Activated CD8-positive, alpha-beta memory T cell treated with anti-CD3 and anti-CD28 coated beads for 36 hours (primary cell): ENCODE results near the gene PAPOLG. TPM values are rescaled to one million over a fixed set of nuclear protein-coding genes. Genes with fewer than 3 reads are reported as not detected.

Source experiments
- CTCF ChIA-PET: fragments of 350-600 bp; sonication (Branson Sonifier 250); formaldehyde crosslinking; loops from one replicate; lab custom pipeline; 2021; ENCODE audit warnings: antibody characterized with exemption; lab: Charles Lee
- POLR2A ChIA-PET: fragments of 350-600 bp; sonication (Branson Sonifier 250); formaldehyde crosslinking; loops from one replicate; lab custom pipeline; 2021; ENCODE audit warnings: antibody characterized with exemption; lab: Charles Lee
- total RNA-seq, 2 experiments: library from RNA; stranded (reverse); gene quantifications; one replicate each; pipeline ENCODE4 v1.2.3, GENCODE V29; 2021

The PAPOLG gene
- total RNA-seq, 2 experiments from 2014 or later: 13.9 to 15.6 TPM

DNA sequence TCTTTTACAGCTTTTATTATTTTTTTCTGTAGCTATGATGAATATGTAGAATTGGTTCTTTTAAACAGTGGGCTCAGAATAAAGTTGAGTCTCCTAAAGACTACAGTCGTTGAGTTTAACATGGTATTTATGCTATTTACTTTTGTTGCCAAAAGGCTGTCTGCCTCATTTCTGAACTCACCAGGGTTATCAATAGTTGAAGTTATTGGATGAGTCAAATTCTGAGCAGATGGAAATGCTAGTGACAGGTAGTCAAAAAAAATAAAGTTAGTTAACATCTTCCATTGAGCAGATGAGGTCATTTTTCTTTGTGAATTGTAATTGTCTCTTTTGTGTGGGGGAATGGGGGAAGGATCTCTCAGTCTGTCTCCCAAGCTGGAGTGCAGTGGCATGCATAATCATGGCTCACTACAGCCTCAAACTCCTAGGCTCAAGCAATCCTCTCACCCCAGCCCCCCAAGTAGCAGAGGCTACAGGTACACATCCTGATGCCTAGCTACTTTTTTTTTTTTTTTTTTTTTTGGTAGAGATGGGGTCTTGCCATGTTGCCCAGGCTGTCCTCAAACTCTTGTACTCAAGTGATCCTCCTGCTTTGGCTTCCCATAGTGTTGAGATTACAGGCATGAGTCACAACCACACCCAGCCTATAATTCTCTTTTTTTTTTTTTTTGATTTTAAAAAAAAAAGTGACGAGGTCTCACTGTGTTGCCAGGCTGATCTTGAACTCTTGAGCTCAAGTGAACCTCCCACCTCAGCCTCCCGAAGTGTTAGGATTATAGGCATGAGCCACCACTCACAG lies 8.9 kb downstream of the PAPOLG start:
- POLR2A ChIA-PET: no interaction called here

GRCh38 chr2:60766283-60766682 lies 10.2 kb downstream of the PAPOLG start:
- POLR2A ChIA-PET: no interaction called here

More for the DNA sequence above, 8.9 kb downstream of the PAPOLG start:
- CTCF ChIA-PET: interaction anchor here (0.7 kb wide), 1 partner anchor 235 kb away, joined by 4 read pairs; no protein-coding TSS in a partner anchor

GRCh38 chr2:60771508-60771907 lies 15.4 kb downstream of the PAPOLG start:
- ChIA-PET POLR2A (no interaction called here), CTCF (no interaction called here)

More at GRCh38 chr2:60766283-60766682, 10.2 kb downstream of the PAPOLG start:
- CTCF ChIA-PET: no interaction called here

- CTCF ChIA-PET: no interaction called here
- POLR2A ChIA-PET: no interaction called here
Measured at GRCh38 chr2:60775048-60775639, 19.1 kb downstream of the PAPOLG start.

DNA sequence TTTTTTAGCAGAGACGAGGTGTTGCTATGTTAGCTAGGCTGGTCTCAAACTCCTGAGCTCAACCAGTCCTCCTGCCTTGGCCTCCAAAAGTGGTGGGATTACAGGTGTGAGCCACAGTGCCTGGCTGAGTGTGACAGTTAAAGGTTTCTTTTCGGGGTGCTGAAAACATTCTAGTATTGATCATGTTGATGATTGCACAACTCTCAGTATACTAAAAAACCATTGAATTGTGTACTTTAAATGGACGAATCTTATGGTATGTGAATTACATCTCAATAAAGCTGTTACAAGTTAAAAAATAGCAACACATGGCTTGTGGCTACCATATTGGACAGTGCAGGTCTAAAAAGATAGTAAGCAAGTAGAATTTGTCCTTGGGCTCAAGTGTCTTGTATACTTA lies 22.3 kb downstream of the PAPOLG start:
- CTCF ChIA-PET: no interaction called here
- POLR2A ChIA-PET: no interaction called here

DNA sequence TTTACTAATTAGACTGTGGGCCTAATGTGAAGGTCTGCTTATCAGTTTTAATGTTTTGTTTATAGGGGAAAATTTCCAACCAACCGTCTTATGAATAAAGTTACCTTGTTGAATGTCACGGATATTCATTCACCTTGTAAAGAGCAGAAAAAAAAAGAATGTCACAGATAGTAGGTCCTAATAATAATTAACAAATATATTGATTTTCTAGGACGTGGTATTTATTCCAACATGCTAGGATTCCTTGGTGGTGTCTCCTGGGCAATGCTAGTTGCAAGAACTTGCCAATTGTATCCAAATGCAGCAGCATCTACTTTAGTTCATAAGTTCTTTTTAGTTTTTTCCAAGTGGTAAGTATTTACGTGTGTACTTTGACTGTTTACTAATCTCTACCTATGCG lies 23.4 kb downstream of the PAPOLG start:
- ChIA-PET POLR2A (no interaction called here), CTCF (no interaction called here)

DNA sequence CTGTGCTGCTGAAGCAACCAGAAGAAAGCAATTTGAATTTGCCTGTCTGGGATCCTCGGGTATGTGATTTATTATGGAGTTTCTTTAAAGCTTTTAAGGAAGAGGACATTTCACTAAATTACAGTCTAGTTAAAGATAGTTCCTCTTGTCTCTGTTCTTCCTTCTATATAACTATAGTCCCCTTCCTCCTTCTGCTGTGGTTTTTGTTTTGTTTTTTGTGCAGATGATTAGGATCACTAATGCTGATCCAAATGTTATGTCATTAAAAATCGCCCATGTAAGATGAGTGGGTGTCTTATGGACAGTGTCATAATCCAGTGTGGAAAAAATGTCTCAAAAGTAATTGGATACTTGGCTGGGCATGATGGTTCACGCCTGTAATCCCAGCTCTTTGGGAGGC lies 24.7 kb downstream of the PAPOLG start:
- ChIA-PET POLR2A (interaction anchor here (0.6 kb wide), 1 partner anchor 12 kb away, joined by 5 read pairs; no protein-coding TSS in a partner anchor), CTCF (no interaction called here)

- CTCF ChIA-PET: interaction anchor here (1.0 kb wide), 1 partner anchor 93 kb away, joined by 3 read pairs; no protein-coding TSS in a partner anchor
- POLR2A ChIA-PET: interaction anchor here (0.6 to 0.7 kb wide), 3 partner anchors 10 to 171 kb away, joined by 5 to 12 read pairs (median 5); no protein-coding TSS in a partner anchor
Measured at GRCh38 chr2:60793169-60793568, 37.1 kb downstream of the PAPOLG start.

- CTCF ChIA-PET: no interaction called here
- POLR2A ChIA-PET: no interaction called here
Measured at GRCh38 chr2:60794271-60794863, 38.3 kb downstream of the PAPOLG start.

DNA sequence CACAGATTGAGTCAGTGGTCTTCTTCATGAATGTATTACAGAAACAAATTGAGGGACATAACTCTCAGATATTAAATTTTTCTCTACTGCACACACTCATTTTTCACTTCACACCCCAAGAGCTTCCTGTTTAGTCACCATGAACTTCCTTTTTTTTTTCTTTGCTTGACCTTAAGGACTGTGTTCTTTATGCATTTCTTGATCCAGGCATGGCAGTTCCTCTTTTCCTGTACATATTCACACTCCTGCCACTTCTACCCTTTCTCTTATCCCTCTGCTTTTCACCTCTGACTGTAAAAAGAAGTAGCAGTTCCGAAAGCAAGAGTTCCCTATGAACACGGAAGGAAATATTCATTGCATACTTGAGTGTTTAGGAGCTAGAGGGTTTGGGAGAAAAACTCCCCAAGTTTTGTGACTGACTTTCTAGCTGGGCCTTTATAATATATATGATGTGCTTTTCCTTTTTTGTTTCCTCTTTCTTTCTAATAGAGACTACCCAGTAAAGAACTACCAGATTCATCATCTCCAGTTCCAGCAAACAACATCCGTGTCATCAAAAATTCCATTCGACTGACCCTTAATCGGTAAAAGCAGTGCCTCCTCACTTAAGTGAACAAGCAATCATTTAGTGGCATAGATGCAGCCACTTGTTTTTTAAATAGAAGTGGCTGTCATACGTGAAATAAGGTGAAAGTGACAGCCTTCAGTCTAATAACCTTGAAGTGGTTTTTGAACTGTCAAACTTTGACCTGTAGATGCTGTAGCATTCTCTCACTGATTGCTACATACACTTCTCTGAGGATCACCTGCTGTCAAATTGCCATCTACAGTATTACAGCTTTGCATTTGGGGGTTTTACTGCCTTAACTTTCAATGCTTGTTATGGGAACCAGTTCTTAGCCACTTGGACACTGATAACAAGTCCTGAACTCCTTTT lies 40.8 kb downstream of the PAPOLG start:
- ChIA-PET CTCF (interaction anchor here (0.6 to 0.7 kb wide), 2 partner anchors 79 to 147 kb away, joined by 3 to 4 read pairs; no protein-coding TSS in a partner anchor), POLR2A (interaction anchor here (1.7 kb wide), 1 partner anchor 86 kb away, joined by 5 read pairs; no protein-coding TSS in a partner anchor)

GRCh38 chr2:60804473-60804872 lies 48.4 kb downstream of the PAPOLG start:
- CTCF ChIA-PET: interaction anchor here (2.0 kb wide), 1 partner anchor 194 kb away, joined by 13 read pairs; no protein-coding TSS in a partner anchor
- POLR2A ChIA-PET: interaction anchor here (0.6 kb wide), 1 partner anchor 186 kb away, joined by 3 read pairs; no protein-coding TSS in a partner anchor

GRCh38 chr2:60806595-60806987 lies 50.5 kb downstream of the PAPOLG start:
- CTCF ChIA-PET: interaction anchor here (1.5 kb wide), 1 partner anchor 192 kb away, joined by 4 read pairs; no protein-coding TSS in a partner anchor
- POLR2A ChIA-PET: interaction anchor here (1.1 to 1.2 kb wide), 2 partner anchors 76 to 84 kb away, joined by 4 to 5 read pairs; no protein-coding TSS in a partner anchor

DNA sequence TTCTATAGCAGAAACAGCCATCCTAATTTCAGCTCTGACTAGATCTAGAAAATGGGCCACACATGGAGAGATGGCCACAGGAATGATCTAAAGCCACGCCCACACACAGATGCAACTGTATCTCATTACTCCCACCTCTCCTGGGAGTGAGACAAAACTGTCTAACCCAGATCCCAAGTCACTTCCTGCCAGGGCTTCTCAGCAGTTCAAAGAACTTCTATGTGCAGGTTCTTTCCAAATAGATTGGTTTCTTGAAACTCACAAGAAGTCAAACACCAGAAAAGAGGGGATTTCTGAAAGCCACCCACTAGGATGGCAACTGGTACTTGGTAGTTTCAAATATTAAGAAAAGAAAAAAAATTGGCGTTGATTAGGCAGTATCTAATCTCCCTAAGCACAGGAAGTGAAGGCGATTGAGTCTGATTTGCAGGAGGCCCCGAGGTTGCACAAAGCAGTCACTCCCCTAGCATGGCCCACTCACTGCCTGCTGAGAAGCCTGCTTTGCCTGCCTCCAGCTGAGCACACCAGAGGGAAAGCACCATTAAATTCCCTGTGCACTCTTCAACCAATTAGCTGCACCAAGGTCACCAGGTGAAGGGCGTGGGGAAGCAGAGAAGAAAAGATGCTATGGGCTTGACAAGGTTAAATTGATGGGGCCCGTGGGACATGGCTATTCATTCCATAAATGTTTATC lies 51.1 kb downstream of the PAPOLG start:
- CTCF ChIA-PET: interaction anchor here (0.9 to 1.5 kb wide), 2 partner anchors 11 to 192 kb away, joined by 4 read pairs; no protein-coding TSS in a partner anchor
- POLR2A ChIA-PET: interaction anchor here (0.6 to 1.2 kb wide), 3 partner anchors 74 to 84 kb away, joined by 4 to 5 read pairs (median 4); partner anchors contain the start of gene REL

DNA sequence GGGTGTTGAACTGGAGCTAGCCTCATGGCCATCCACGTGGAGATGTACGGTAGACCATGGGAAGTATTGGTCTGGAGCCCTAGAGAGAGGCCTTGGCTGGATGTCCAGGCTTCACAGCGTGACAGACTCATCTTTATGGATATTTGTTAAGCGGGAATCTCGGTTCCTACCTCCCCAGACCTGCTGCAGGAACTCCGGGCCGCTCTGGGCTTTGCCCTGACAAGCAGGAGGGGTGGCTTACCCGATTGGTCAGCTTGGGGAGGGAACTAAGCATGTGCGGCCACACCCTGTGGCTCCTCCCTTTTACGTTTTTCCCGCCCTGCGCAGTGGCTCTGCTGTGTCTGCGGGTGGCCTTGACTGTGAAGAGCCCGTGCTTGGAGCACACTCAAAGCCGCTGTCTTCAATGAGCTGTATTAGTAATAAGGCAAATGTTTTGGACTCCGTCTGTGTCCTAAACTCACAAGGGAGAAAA lies 52.3 kb downstream of the PAPOLG start:
- ChIA-PET POLR2A (no interaction called here), CTCF (no interaction called here)

GRCh38 chr2:60811491-60812375 lies 55.7 kb downstream of the PAPOLG start:
- POLR2A ChIA-PET: no interaction called here
- CTCF ChIA-PET: no interaction called here

DNA sequence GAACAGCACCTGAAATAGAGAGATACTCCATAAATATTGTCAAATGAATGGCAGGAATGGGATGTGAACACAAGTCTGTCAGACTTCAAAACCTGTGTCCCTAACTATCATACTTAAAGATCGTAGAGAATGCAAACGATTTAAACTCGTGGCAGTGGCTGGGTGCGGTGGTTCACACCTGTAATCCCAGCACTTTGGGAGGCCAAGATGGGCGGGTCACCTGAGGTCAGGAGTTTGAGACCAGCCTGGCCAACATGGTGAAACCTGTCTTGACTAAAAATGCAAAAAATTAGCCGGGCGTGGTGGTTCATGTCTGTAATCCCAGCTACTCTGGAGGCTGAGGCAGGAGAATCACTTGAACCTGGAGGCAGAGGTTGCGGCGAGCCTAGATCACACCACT lies 61.1 kb downstream of the PAPOLG start:
- POLR2A ChIA-PET: interaction anchor here (0.9 kb wide), 1 partner anchor 65 kb away, joined by 5 read pairs; the partner anchor contains the start of gene REL
- CTCF ChIA-PET: interaction anchor here (1.4 kb wide), 1 partner anchor 10 kb away, joined by 4 read pairs; no protein-coding TSS in a partner anchor
